PFSK-1 (cell line): ENCODE results near the gene RALGPS2.

Experiments used
- POLR2AphosphoS5 ChIP-seq: IDR thresholded peaks from 2 replicates; pipeline ENCODE4 v1.6.1; 2012; ENCODE audit warnings: low read depth, mild to moderate bottlenecking, control low read depth, low read length, moderate library complexity
- TAF1 ChIP-seq: IDR thresholded peaks from 2 replicates; pipeline ENCODE4 v1.6.1; 2012; ENCODE audit warnings: low read length, control low read depth, borderline replicate concordance; ENCODE audit not compliant: insufficient read depth

GRCh38 chr1:178923512-178923911 is 198.5 kb downstream of the RALGPS2 start:
- TF ChIP-seq TAF1 (no peak), POLR2AphosphoS5 (no peak)
